8988T (cell line): Measurements from ENCODE around the gene VAV2.

ENCODE experiments used
- DNase-seq: peaks from one replicate; pipeline ENCODE4 v3.0.0; 2011

VAV2 gene

GRCh38 chr9:134026981-134027380, 34.9 kb upstream of the VAV2 start:
- no peak for DNase-seq

- no peak for DNase-seq
These were observed 34.5 kb upstream of the VAV2 start for GRCh38 chr9:134026581-134026980.

GRCh38 chr9:134025606-134026541, 33.8 kb upstream of the VAV2 start:
- DNase-seq = peak; percentile 64

GRCh38 chr9:134024828-134025605, 32.9 kb upstream of the VAV2 start, which contains the start of gene BRD3OS:
BRD3OS (plus strand) TSS chr9:134025481; CDS start chr9:134026748, 1,267 bp downstream.
- peak; percentile 88 for DNase-seq

GRCh38 chr9:134024214-134024792, 32.2 kb upstream of the VAV2 start:
- no peak for DNase-seq

DNA sequence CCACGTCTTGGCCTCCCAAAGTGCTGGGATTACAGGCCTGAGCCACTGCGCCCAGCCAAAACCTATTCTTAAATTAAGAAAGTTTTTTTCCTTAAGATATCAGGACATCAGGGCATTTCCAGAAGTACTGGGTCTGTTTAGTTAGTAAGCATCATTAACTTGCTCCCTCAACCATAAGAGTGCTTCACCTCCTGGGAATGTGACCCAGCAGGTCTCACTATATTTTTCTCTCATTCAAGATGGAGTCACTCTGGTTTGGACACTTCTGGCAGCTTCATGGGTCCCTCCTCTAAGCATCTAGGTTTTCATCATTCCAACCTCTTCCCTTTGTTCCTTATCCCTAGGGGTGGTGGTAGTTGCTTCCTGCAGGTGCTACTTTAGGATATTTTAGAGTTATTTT, 22.8 kb upstream of the VAV2 start:
- DNase-seq = no peak

GRCh38 chr9:134011401-134011800, 19.3 kb upstream of the VAV2 start:
- DNase-seq = no peak

- DNase-seq = no peak
These were observed 18.4 kb upstream of the VAV2 start for GRCh38 chr9:134010310-134011173.

GRCh38 chr9:134007571-134007970, 15.4 kb upstream of the VAV2 start:
- DNase-seq = no peak

- DNase-seq = no peak
These were observed 15.0 kb upstream of the VAV2 start for GRCh38 chr9:134007150-134007549.

- no peak for DNase-seq
These were observed 13.3 kb upstream of the VAV2 start for GRCh38 chr9:134005381-134005780.

GRCh38 chr9:134004881-134005280, 12.8 kb upstream of the VAV2 start:
- no peak for DNase-seq

DNA sequence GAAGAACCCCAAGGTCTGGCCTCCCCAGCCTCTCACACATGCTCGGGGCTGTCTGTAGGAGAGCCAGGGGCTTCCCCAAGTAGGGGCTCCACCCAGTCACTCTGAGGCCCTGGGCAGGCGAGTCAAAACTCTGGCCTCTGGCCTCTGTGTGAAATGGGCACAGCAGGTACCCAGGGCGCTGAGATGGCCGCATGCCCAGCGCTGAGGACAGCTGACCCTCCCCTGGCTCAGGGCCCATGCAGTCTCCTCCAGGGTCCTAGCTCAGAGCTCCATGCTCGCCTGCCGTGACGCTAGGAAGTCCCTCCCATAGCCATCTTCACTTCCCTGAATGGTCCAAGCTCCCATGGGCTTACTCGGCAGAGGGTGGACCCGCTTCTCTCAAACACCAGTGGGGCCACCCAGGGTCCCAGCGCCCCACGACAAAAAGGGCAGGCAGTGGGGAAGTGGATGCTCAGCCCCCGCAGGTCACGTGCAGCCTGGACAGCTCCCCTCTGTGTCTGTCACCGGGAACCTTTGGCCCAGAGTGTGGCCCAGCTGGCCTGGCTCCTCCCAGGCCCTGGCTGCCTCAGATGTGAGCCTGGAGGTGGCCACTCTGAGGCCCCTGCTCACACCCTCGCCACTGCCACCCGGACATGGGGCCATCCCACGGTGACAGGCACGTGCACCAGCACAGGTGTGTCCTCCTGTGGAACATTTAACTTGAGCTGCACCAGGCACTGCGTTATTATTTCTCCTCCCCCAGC, 12.2 kb upstream of the VAV2 start:
- DNase-seq = no peak

DNA sequence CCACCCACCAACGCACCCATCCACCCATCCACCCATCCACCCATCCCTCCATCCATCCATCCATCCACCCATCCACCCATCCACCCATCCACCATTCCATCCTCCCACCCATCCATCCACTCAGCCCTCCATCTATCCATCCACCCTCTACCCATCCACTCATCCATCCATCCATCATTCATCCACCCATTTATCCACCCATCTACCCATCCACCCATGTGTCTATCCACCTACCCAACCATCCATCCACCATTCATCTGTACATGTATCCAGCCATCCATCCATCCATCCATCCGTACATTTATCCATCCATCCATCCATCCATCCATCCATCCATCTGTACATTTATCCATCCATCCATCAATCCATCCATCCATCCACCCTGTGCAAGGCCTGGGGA, 11.1 kb upstream of the VAV2 start:
- DNase-seq = no peak

DNA sequence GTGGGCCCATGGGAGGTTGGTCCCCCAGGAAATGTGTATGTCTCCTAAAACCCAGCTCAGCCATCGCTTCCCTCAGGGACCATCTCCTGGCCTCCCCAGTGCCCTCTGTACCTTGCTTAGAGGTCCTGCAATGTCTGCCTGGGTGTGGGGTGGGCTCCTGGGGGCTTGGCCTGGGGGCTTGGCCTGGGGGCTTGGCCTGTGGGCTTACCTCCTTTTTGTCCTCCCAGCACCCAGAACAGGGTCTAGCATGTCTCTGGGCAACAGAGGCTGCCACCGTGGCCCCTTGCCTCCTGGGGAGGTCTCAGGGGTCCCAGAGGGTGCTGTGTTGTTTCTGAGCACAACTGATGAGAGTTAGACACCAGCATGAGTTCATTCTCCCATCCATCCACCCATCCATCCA, 10.7 kb upstream of the VAV2 start:
- DNase-seq = no peak

- DNase-seq = no peak
These were observed 7.7 kb upstream of the VAV2 start for GRCh38 chr9:133999851-134000265.

GRCh38 chr9:133998915-133999595, 6.9 kb upstream of the VAV2 start:
- DNase-seq = no peak

GRCh38 chr9:133997584-133997983, 5.5 kb upstream of the VAV2 start:
- DNase-seq = no peak

- DNase-seq = no peak
These were observed 4.7 kb upstream of the VAV2 start for GRCh38 chr9:133996531-133997520.
